Measurements from ENCODE around the gene PRKAG2.
"Not testable (repeated sequence)": the region's sequence is repeated elsewhere in the genome, so short reads cannot be mapped to it uniquely, and the experiment has no call there.

PRKAG2 gene

GRCh38 chr7:151782256-151782597 lies 94.7 kb downstream of the PRKAG2 start:
- DNase-seq, result not testable (repeated sequence)

GRCh38 chr7:151781161-151781845 lies 95.6 kb downstream of the PRKAG2 start:
- no peak for DNase-seq

DNA sequence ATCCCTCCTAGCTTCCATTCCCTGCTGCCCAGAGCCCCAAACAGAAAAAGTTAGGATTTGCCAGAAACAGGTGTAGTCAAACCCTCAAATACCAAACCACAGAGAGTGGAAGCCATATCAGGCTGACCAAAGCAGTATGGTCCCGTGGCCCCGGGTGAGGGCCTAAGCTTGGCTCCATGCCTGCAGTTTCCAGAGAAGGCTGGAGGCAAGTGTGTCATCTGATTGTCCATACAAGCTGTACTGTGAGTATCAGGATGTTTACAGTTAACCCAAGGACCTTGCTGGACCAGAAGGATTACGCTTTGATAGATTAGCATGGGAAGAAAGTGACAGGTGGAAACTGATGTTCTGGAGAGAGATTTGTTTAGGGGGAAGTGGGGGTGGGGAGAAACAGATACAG lies 96.3 kb downstream of the PRKAG2 start:
- no peak for DNase-seq

DNA sequence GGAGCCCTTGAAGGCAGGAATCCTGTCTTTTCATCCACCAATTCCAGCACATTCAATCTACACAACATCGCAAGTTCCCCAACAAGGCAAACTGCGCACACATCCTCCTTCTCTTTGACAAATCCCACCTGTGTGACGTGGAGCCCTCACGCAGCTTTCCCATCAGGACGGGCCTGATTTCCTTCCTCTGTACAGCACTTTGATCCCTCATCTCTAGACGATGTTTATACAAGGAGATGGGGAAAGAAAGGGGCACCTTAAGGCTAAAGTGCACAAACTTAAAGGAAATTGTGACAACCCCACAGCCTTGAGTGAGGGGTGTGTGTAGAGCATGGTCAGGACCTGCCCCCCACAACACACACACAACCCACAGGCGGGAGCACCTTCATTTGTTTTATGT lies 97.2 kb downstream of the PRKAG2 start:
- no peak for DNase-seq

DNA sequence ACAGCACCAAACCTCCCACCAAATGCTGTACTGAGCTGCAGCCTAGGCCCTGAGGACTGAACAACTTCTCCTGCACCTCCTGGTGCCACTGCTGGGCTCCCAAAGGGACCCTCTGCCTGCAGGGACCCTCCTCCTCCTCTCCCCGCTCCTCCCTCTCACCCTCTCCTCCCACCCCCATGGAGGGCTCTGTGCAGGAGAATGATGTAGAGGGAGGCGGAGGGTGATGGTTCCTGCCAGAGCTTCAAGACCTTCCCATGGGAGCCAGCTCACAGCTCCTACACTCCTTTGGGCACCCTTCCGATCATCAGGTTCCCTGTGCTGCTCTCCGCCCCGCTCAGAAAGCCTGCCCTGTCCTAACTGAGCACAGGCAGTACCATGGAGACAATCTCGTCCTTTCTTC lies 97.7 kb downstream of the PRKAG2 start:
- no peak for DNase-seq

DNA sequence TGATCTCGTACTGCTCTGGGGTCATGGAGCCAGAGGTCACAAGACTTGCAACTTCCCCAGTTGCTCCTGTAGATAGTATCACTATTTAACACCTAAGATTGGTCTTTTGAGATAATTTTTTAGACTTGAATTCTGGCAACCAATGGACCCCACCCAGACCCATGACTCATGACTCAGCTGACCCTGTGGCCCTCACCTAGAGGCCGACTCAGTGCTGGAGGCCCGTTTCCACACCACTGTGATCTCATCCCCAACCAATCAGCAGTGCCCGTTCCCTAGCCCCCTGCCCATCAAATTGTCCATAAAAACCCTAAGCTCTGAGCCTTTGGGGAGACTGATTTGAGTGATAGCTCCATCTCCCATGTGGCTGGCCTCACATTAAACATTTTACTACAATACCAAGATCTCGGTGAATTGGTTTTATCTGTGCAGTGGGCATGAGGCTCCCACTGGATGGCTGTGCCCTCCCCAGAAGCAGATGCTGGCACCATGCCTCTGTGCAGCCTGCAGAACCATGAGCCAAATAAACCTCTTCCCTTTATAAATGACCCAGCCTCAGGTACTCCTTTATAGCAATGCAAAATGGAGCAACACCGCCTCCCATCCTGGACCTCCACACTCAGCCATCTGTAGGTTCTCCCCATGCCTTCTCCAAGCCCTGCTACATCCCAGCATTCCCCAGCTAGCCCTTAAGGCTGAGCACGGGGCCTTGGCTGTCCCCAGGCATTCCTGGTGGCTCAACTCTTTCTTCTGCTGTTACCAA lies 98.8 kb downstream of the PRKAG2 start:
- no peak for DNase-seq

GRCh38 chr7:151777495-151777880 lies 99.4 kb downstream of the PRKAG2 start:
- DNase-seq, result no peak

DNA sequence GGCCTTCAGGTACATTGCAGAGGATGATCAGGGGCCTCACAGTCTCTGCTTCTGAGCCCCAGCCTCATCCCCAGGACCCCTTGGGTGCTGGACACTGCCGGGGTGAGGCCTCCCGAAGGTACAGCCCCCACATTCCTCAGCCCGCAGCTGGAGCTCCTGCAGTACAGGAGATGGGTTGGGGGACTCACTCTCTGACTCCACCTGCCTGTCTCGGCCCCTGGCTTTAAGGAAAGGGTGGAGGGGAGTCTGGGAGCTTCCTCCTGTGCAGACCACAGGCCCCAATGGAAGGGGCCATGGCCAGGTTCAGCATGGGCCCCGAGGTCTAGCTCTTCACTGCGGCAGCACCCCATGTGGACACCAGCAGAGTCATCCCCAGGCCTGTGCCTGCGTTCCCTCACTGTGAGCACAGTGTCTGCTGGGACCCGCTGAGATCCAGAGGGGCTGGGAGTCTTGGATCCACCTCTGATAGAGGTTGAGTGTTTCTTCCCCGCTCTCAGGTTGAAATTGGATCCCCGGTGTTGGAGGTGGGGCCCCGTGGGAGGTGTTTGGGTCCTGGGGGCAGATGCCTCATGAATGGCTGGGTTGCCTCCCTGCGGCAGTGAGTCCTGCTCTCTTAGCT lies 99.9 kb downstream of the PRKAG2 start:
- DNase-seq, result no peak

- DNase-seq, result no peak
Observed at GRCh38 chr7:151776446-151776845, 100.5 kb downstream of the PRKAG2 start.

DNA sequence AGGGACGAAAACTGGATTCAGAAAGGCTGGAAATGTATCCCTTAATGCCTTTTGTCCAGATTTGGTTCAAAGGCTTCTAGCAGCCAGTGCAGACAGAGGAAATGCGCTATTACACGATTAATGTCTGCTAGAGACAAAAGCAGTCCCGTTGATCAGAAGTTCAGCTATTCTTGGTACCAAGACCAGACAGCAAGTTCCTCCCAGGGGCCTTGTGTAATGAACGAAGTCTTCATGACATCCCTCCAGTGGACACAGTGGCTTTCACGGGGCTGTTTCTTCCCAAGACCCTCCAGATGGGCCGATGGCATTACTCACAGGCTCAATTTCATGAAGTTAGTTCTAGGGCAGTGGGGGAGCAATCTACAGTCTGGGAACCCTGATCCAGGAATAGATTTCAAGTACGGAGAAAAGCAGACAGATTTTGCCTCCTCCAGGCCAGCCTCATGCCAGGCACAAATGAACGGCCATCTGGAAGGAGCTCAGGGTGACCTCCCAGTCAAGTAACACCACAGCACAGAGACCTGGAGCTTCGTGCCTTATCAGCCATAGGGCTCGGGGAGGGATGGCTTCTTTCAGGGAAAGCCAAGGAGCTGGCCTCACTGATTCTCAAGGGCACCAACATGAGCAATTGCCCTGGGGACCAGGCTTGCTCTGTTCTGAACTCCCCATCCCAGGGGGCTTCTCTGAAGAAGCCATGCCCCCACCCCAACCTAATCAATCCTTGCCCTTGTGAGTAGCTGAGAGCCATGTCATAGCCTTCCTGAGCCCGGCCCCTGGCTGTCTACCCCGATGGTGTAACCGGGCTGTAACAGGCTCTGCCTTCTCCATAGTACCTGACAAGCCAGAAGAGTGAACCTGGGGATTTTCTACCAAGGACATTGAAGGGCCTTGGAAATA lies 101.1 kb downstream of the PRKAG2 start:
- DNase-seq, result no peak

DNA sequence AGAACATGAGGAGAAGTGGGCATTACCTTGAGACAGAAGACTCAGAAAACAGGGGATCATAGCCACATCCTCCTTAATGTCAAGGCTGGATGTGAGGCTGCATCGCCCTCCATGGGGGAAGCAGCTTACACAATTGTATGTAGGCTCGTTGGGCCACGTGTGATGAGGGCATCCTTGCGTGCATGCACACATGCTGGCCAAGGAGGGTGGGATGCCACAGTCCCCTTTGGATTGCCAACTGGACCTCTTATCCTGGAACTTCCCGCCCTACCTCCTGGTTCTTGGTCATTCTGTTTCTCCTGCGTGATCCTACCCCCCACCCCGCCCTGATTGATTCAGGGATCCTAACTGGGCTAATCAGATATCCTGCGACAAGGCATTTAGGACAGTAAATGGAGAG lies 102.0 kb downstream of the PRKAG2 start:
- DNase-seq, result no peak

- no peak for DNase-seq
Observed at GRCh38 chr7:151773797-151774196, 103.1 kb downstream of the PRKAG2 start.

GRCh38 chr7:151770232-151770631 lies 106.7 kb downstream of the PRKAG2 start:
- no peak for DNase-seq

DNA sequence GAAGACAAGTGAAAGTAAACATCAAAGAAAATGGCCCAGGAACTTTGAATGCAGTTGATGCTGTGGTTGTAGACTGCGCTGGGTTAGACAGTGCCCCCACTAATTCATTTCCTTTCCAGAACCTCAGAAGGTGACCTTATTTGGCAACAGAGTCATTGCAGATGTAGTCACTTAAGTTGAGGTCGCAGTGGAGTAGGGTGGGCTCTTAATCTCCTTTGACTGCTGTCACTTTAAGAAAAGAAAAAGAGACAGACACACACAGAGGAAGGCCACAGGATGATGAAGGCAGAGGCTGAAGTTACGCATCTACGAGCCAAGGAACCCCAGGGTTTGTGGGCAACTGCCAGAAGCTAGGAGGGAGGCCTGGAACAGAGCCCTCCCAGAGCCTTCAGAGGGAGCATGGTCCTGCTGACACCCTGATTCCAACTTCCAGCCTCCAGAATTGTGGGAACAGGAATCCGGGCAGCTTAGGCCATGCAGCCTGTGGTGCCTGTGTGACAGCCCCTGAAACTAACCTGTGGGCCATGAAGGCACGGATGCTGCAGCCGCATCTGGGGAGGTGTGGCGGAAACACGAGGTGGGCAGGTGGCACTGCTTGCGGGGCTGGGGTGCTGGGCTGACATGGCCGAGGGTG lies 107.6 kb downstream of the PRKAG2 start:
- DNase-seq, result no peak

DNA sequence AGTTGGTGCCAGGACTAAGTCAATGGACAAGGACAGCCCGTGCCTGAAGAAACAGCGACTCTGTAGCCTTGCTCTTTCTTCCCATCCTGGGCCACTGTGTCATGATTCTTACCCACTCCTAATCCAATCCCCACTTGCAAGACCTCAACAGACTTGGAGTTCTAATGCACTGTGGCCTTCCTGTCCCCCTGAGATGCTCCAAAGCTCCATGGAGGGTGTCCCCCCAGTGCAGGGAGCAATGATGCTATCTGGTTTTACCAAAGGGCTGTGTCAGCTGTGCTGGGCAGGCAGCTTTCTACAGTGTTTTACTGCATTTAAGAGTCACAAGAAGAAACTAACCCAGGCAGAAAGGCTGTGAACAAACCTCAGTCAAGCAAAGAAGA lies 108.1 kb downstream of the PRKAG2 start:
- no peak for DNase-seq

GRCh38 chr7:151767557-151767956 lies 109.4 kb downstream of the PRKAG2 start:
- DNase-seq, result no peak

DNA sequence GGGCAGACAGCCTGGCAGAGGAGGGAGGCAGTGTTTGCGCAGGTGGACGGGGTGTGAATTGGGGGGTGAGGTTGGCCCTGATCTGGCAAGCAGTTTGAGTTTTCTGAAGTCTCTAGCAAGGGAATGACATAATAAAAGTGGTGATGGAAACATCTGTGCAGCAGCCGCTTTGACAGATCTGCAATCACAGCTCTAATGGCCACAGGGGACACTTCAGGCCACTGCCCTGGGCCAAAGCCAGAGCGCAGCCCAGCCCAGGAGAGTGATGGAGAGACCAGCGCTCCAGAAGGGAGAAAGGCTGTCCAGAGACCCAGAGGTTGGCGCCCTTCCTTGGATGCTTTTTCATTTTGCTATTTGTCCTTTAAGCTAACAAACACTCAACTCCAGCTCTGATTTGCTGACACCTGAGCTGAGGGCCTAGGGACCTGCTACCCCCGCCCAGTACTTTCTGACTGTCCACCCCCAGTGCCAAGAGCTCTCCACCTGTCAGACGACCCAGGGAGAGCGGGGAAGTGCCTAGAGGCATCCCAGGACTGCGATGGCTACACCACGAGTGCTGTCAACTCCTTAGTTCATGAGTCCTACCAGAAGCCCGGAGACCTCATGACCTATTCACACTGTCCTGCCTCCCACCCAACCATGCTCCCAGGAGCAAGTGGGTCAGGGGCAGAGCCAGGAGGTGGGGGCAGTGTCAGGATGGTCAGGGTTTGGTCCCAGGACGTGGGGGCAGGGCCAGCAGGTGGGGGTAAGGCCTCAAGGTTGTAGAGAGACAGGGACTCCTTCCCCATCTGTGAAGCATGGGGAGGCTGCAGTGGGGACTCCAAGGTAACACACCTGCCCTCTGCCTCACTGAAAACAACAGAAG lies 112.6 kb downstream of the PRKAG2 start:
- DNase-seq, result no peak

DNA sequence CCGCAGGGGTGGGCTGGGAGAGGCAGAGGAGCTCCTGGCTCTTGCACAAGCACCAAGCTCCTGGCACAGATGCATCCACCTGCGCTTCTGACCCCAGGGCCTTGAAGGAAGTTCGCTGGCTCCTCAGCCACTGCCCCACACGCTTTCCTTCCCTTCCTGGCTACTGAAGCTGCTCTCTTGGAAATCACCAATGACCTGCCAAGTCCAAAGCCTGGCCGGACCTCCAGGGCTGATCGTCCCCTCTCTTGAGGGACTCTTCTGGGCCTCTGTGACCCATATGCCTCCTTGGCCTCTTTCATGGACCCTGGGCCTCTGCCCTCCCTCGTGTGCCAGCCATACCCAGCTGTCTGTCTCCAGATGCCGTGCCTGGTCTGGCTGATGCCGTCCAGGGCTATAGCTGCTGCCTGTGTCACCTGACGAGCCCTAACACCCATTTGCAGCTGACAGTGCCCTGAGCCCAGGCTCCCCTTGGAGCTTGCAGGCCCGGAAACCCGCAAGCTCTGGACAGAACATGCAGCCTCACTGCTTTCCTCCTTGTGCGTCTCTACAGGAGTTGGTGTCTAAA lies 113.4 kb downstream of the PRKAG2 start:
- no peak for DNase-seq

GRCh38 chr7:151762583-151763245 lies 114.2 kb downstream of the PRKAG2 start:
- DNase-seq, result no peak

- no peak for DNase-seq
Observed at GRCh38 chr7:151761957-151762356, 115.0 kb downstream of the PRKAG2 start.

GRCh38 chr7:151761231-151761630 lies 115.7 kb downstream of the PRKAG2 start:
- no peak for DNase-seq
